GOT3 (cell line): ENCODE results near the gene EFHD1.

Experiments used
- DNase-seq: peaks from one replicate; lab custom pipeline; 2025; ENCODE audit warnings: mixed read lengths; lab: John Stamatoyannopoulos, UW

EFHD1 gene

GRCh38 chr2:232633413-232634205 lies at the start of gene EFHD1:
Gene EFHD1, plus strand, starts transcription at chr2:232633604. Its CDS starts 101 bp downstream, at chr2:232633705.
- no peak for DNase-seq

GRCh38 chr2:232584238-232584637 lies 49.2 kb upstream of the EFHD1 start:
- DNase-seq = no peak

GRCh38 chr2:232586943-232587505 lies 46.4 kb upstream of the EFHD1 start:
- DNase-seq = no peak

GRCh38 chr2:232587512-232587911 lies 45.9 kb upstream of the EFHD1 start:
- no peak for DNase-seq

- no peak for DNase-seq
These were observed 45.4 kb upstream of the EFHD1 start for GRCh38 chr2:232588031-232588430.

- no peak for DNase-seq
These were observed 44.5 kb upstream of the EFHD1 start for GRCh38 chr2:232588680-232589585.

- DNase-seq = no peak
These were observed 40.5 kb upstream of the EFHD1 start for GRCh38 chr2:232592772-232593395.

- DNase-seq = no peak
These were observed 39.4 kb upstream of the EFHD1 start for GRCh38 chr2:232593982-232594381.

- no peak for DNase-seq
These were observed 35.9 kb upstream of the EFHD1 start for GRCh38 chr2:232597362-232598079.

- DNase-seq = no peak
These were observed 35.1 kb upstream of the EFHD1 start for GRCh38 chr2:232598293-232598692.

GRCh38 chr2:232600053-232600773 lies 33.2 kb upstream of the EFHD1 start:
- DNase-seq = no peak

GRCh38 chr2:232603283-232603682 lies 30.1 kb upstream of the EFHD1 start:
- no peak for DNase-seq

- DNase-seq = no peak
These were observed 28.9 kb upstream of the EFHD1 start for GRCh38 chr2:232604535-232604934.

- DNase-seq = no peak
These were observed 26.4 kb upstream of the EFHD1 start for GRCh38 chr2:232607011-232607410.

GRCh38 chr2:232609607-232610006 lies 23.8 kb upstream of the EFHD1 start:
- DNase-seq = no peak

GRCh38 chr2:232610081-232610480 lies 23.3 kb upstream of the EFHD1 start:
- DNase-seq = no peak

- no peak for DNase-seq
These were observed 22.3 kb upstream of the EFHD1 start for GRCh38 chr2:232611061-232611460.

GRCh38 chr2:232611559-232612218 lies 21.7 kb upstream of the EFHD1 start:
- no peak for DNase-seq

GRCh38 chr2:232613538-232614134 lies 19.8 kb upstream of the EFHD1 start:
- DNase-seq = no peak

- DNase-seq = no peak
These were observed 18.1 kb upstream of the EFHD1 start for GRCh38 chr2:232615339-232615738.
